ENCODE data around the gene DBH. TPM values are rescaled to one million over a fixed set of nuclear protein-coding genes. Genes with fewer than 3 reads are reported as not detected.

Gene DBH
- total RNA-seq, 2 experiments from 2014 or later: not detected

- DNase-seq (ENCODE audit: low spot score): no peak
- Histone ChIP-seq H2AFZ (ENCODE audit: low read length) (no peak overlapping the region), H3K4me3 (ENCODE audit: low read depth, low read length, poor library complexity, severe bottlenecking) (no peak overlapping the region), H3K9me3 (ENCODE audit: low read length) (no peaks in the 10 kb centered on the region), H3K27ac (ENCODE audit: low read depth, low read length, poor library complexity, severe bottlenecking) (no peak overlapping the region), H3K36me3 (ENCODE audit: insufficient read depth, low read length) (no peaks in the 10 kb centered on the region), H3K79me2 (ENCODE audit: insufficient read depth, low read depth, low read length) (no peaks in the 10 kb centered on the region), H3K4me2 (ENCODE audit: low read length) (no peak overlapping the region), H3K9me2 (ENCODE audit: insufficient read depth, low read length) (no peaks in the 10 kb centered on the region), H3K4me1 (ENCODE audit: insufficient read depth, low read length, poor library complexity, severe bottlenecking) (no peaks in the 10 kb centered on the region), H4K20me1 (ENCODE audit: insufficient read depth, low read length) (no peaks in the 10 kb centered on the region)
- no peak for TF ChIP-seq EZH2phosphoT487 (IDR thresholded peaks at IDR 0.05; ENCODE audit: borderline replicate concordance, low read depth, low read length)
- TF ChIP-seq CTCF (conservative IDR thresholded peaks at IDR 0.05; ENCODE audit: low read length): no peak
- ChIA-PET CTCF (ENCODE audit: unreplicated experiment) (no interaction called here), POLR2A (no interaction called here)
- no TSS peak for BruUV-seq (replicated peaks)
- intact Hi-C loops (cut with micrococcal nuclease; ENCODE audit: unreplicated experiment): no loop called here
Observed at GRCh38 chr9:133634081-133634691, 2.0 kb upstream of the DBH start.

- CTCF ChIA-PET (ENCODE audit: unreplicated experiment): interaction anchor here (0.6 kb wide), 1 partner anchor 18 kb away, joined by 3 read pairs; no protein-coding TSS in a partner anchor
- BruUV-seq (replicated peaks): no TSS peak
- no peaks in the 10 kb centered on the region for H3K36me3 ChIP-seq (ENCODE audit: insufficient read depth, low read length)
Observed at GRCh38 chr9:133635098-133635497, 1.1 kb upstream of the DBH start.

More at GRCh38 chr9:133635098-133635497, 1.1 kb upstream of the DBH start:
- H2AFZ ChIP-seq (ENCODE audit: low read length): no peak overlapping the region
- TF ChIP-seq CTCF (conservative IDR thresholded peaks at IDR 0.05; ENCODE audit: low read length) (no peak), EZH2phosphoT487 (IDR thresholded peaks at IDR 0.05; ENCODE audit: borderline replicate concordance, low read depth, low read length) (no peak)
- no peaks in the 10 kb centered on the region for H3K4me1 ChIP-seq (ENCODE audit: insufficient read depth, low read length, poor library complexity, severe bottlenecking)
- H3K27ac ChIP-seq (ENCODE audit: low read depth, low read length, poor library complexity, severe bottlenecking): no peak overlapping the region
- no peaks in the 10 kb centered on the region for H4K20me1 ChIP-seq (ENCODE audit: insufficient read depth, low read length)
- POLR2A ChIA-PET: no interaction called here
- no peak overlapping the region for H3K4me2 ChIP-seq (ENCODE audit: low read length)
- intact Hi-C loops (cut with micrococcal nuclease; ENCODE audit: unreplicated experiment): no loop called here
- H3K9me3 ChIP-seq (ENCODE audit: low read length): no peaks in the 10 kb centered on the region
- H3K79me2 ChIP-seq (ENCODE audit: insufficient read depth, low read depth, low read length): no peaks in the 10 kb centered on the region
- no peak overlapping the region for H3K4me3 ChIP-seq (ENCODE audit: low read depth, low read length, poor library complexity, severe bottlenecking)
- H3K9me2 ChIP-seq (ENCODE audit: insufficient read depth, low read length): no peaks in the 10 kb centered on the region
- DNase-seq (ENCODE audit: low spot score): no peak
